ENCODE data around the gene MANBA. TPM values are rescaled to one million over a fixed set of nuclear protein-coding genes. Genes with fewer than 3 reads are reported as not detected.

Gene MANBA
- total RNA-seq, 3 donors from 2014 or later (not counting 1 experiment from before 2014, with no cell fraction given): 38.1 to 43.2 (median 40.8) TPM

- no peak overlapping the region for H3K4me3 Mint-ChIP-seq
- DNase-seq: no peak
- H3K9me3 ChIP-seq (ENCODE audit: control insufficient read depth, insufficient read depth, low read length): no peaks in the 10 kb centered on the region
- peaks cover 25% of the 10 kb centered on the region for H3K36me3 ChIP-seq (ENCODE audit: control insufficient read depth, insufficient read depth, low read length)
- H3K4me1 ChIP-seq (ENCODE audit: control insufficient read depth, insufficient read depth, low read length): no peaks in the 10 kb centered on the region
- intact Hi-C loops (cut with micrococcal nuclease): no loop called here
- ATAC-seq: peak; percentile 17 to 46 (median 20)
- H3K27ac Mint-ChIP-seq: peak overlapping the region; percentile 25 to 32
- peaks cover 18 to 36% of the 10 kb centered on the region in 2 donors for H3K4me1 Mint-ChIP-seq
- no peaks in the 10 kb centered on the region for H3K27me3 ChIP-seq (ENCODE audit: control insufficient read depth, insufficient read depth, low read length)
- no peaks in the 10 kb centered on the region for H3K27me3 Mint-ChIP-seq (ENCODE audit: low read depth in 2 of 2)
- no peak overlapping the region for H3K27ac ChIP-seq (ENCODE audit: low read length)
- H3K9me3 Mint-ChIP-seq: no peaks in the 10 kb centered on the region
- no peak for TF ChIP-seq CTCF (IDR thresholded peaks at IDR 0.05)
- no peaks in the 10 kb centered on the region for H3K36me3 Mint-ChIP-seq
- H3K4me3 ChIP-seq (ENCODE audit: low read length): no peak overlapping the region
- 92% methylated on average over 1 of the region's 2 CpGs for WGBS (ENCODE audit: insufficient coverage)
Measured at GRCh38 chr4:102792361-102792936, 31.7 kb upstream of the MANBA start.

GRCh38 chr4:102791318-102791835 is 30.6 kb upstream of the MANBA start:
- ATAC-seq: peak in 2 of 3 donors; percentile 17 to 30
- peaks cover 23% of the 10 kb centered on the region for H3K36me3 ChIP-seq (ENCODE audit: control insufficient read depth, insufficient read depth, low read length)
- no peaks in the 10 kb centered on the region for H3K9me3 ChIP-seq (ENCODE audit: control insufficient read depth, insufficient read depth, low read length)
- 98% methylated on average over 6 of the region's 7 CpGs for WGBS (ENCODE audit: insufficient coverage)
- Mint-ChIP-seq H3K9me3 (no peaks in the 10 kb centered on the region), H3K4me1 (peaks cover 18 to 32% of the 10 kb centered on the region in 2 donors), H3K4me3 (peak overlapping the region; percentile 22), H3K36me3 (no peaks in the 10 kb centered on the region), H3K27ac (peak overlapping the region; percentile 25 to 32), H3K27me3 (ENCODE audit: low read depth in 2 of 2) (no peaks in the 10 kb centered on the region)
- no peak overlapping the region for H3K4me3 ChIP-seq (ENCODE audit: low read length)
- DNase-seq: no peak
- no peak for TF ChIP-seq CTCF (IDR thresholded peaks at IDR 0.05)
- intact Hi-C loops (cut with micrococcal nuclease): no loop called here
- H3K27me3 ChIP-seq (ENCODE audit: control insufficient read depth, insufficient read depth, low read length): no peaks in the 10 kb centered on the region
- no peak overlapping the region for H3K27ac ChIP-seq (ENCODE audit: low read length)
- H3K4me1 ChIP-seq (ENCODE audit: control insufficient read depth, insufficient read depth, low read length): no peaks in the 10 kb centered on the region

- intact Hi-C loops (cut with micrococcal nuclease): no loop called here
- H3K27ac ChIP-seq (ENCODE audit: low read length): no peak overlapping the region
- H3K9me3 Mint-ChIP-seq: no peaks in the 10 kb centered on the region
- no peak for ATAC-seq
- no peak overlapping the region for H3K4me3 ChIP-seq (ENCODE audit: low read length)
- no peaks in the 10 kb centered on the region for H3K27me3 ChIP-seq (ENCODE audit: control insufficient read depth, insufficient read depth, low read length)
- H3K9me3 ChIP-seq (ENCODE audit: control insufficient read depth, insufficient read depth, low read length): no peaks in the 10 kb centered on the region
- H3K36me3 ChIP-seq (ENCODE audit: control insufficient read depth, insufficient read depth, low read length): peaks cover 5% of the 10 kb centered on the region
- no peak for TF ChIP-seq CTCF (IDR thresholded peaks at IDR 0.05)
- no peaks in the 10 kb centered on the region for H3K27me3 Mint-ChIP-seq (ENCODE audit: low read depth in 2 of 2)
- peak overlapping the region; percentile 25 for H3K4me3 Mint-ChIP-seq
- 29% methylated on average over 1 of the region's 3 CpGs for WGBS (ENCODE audit: insufficient coverage)
- peak overlapping the region; percentile 25 to 54 for H3K27ac Mint-ChIP-seq
- peaks cover 12 to 29% of the 10 kb centered on the region in 2 donors for H3K4me1 Mint-ChIP-seq
- DNase-seq: peak in 1 of 2 donors; percentile 18
- no peaks in the 10 kb centered on the region for H3K4me1 ChIP-seq (ENCODE audit: control insufficient read depth, insufficient read depth, low read length)
- H3K36me3 Mint-ChIP-seq: no peaks in the 10 kb centered on the region
Measured at GRCh38 chr4:102789317-102789717, 28.5 kb upstream of the MANBA start.

GRCh38 chr4:102787944-102788343 is 27.2 kb upstream of the MANBA start:
- no peak for DNase-seq
- 97% methylated on average over 2 of the region's 3 CpGs for WGBS (ENCODE audit: insufficient coverage)
- Histone ChIP-seq H3K4me1 (ENCODE audit: control insufficient read depth, insufficient read depth, low read length) (no peaks in the 10 kb centered on the region), H3K9me3 (ENCODE audit: control insufficient read depth, insufficient read depth, low read length) (no peaks in the 10 kb centered on the region), H3K36me3 (ENCODE audit: control insufficient read depth, insufficient read depth, low read length) (no peaks in the 10 kb centered on the region), H3K27ac (ENCODE audit: low read length) (no peak overlapping the region), H3K27me3 (ENCODE audit: control insufficient read depth, insufficient read depth, low read length) (no peaks in the 10 kb centered on the region), H3K4me3 (ENCODE audit: low read length) (no peak overlapping the region)
- intact Hi-C loops (cut with micrococcal nuclease): no loop called here
- no peak for TF ChIP-seq CTCF (IDR thresholded peaks at IDR 0.05)
- H3K9me3 Mint-ChIP-seq: no peaks in the 10 kb centered on the region
- no peak overlapping the region for H3K4me3 Mint-ChIP-seq
- no peaks in the 10 kb centered on the region for H3K36me3 Mint-ChIP-seq
- no peak for ATAC-seq
- H3K4me1 Mint-ChIP-seq: peaks cover 12 to 24% of the 10 kb centered on the region in 2 donors
- H3K27me3 Mint-ChIP-seq (ENCODE audit: low read depth in 2 of 2): no peaks in the 10 kb centered on the region
- H3K27ac Mint-ChIP-seq: no peak overlapping the region
